Adrenal gland (tissue), 12 donors: ENCODE measurements around the gene PLEK2. TPM values are rescaled to one million over a fixed set of nuclear protein-coding genes. Genes with fewer than 3 reads are reported as not detected.

Source experiments
- DNase-seq, 7 donors: peaks; one replicate each; pipeline ENCODE4 v3.0.0-alpha.2; 2019 to 2020
- H3K27ac ChIP-seq, 5 donors: fragments of 200-600 bp; sonication (generic) in 4 of 5; 1 replicate in 3 of 5; 2 replicates in 2 of 5; pipeline versions ENCODE4 v1.5.1 to v1.8.0; 2016 to 2020; ENCODE audit warnings: mild to moderate bottlenecking in 1 of 5
- H3K27me3 ChIP-seq: fragments of 200-600 bp; 2 replicates; pipeline ENCODE4 v1.8.0; 2021
- H3K36me3 ChIP-seq, 2 donors: fragments of 200-600 bp; replicated peaks in 1 of 2; 1 replicate in 1 of 2; 2 replicates in 1 of 2; pipeline versions ENCODE4 v1.5.1 to v1.8.0; 2018 to 2022
- H3K4me1 ChIP-seq, 2 donors: fragments of 200-600 bp; replicated peaks in 1 of 2; 1 replicate in 1 of 2; 2 replicates in 1 of 2; pipeline versions ENCODE4 v1.5.1 to v1.8.0; 2018 to 2021
- H3K4me3 ChIP-seq, 4 donors: fragments of 200-600 bp; sonication (generic) in 3 of 4; one replicate each; pipeline ENCODE4 v1.5.1; 2016 to 2018
- H3K9me3 ChIP-seq, 3 donors: fragments of 200-600 bp; sonication (generic) in 1 of 3; replicated peaks in 1 of 3; 1 replicate in 2 of 3; 2 replicates in 1 of 3; pipeline versions ENCODE4 v1.5.1 to v1.8.0; 2016 to 2021
- POLR2A ChIP-seq, 2 donors: fragments of 450-650 bp; IDR thresholded peaks; one replicate each; pipeline ENCODE4 v1.6.1; 2017; ENCODE audit warnings: antibody characterized with exemption in 2 of 2, mild to moderate bottlenecking in 2 of 2, moderate library complexity in 1 of 2
- WGBS, 4 donors: extraction: QIAGEN DNeasy Blood & Tissue Kit in 2 of 4; methylation state at CpG; one replicate each; pipeline versions ENCODE4 v1.1.5 to v1.1.7; 2013 to 2017; 5-methylcytosine and 5-hydroxymethylcytosine counted together
- intact Hi-C, 2 donors: fragments of 100-400 bp; cut with DNase I; formaldehyde crosslinking; loops; one replicate each; pipeline versions ENCODE4 v1.14.1 to v1.15.0; 2022 to 2023
- polyA plus RNA-seq, 3 donors: library from polyadenylated mRNA; stranded (reverse); fragments of 200-250 nt in 2 of 3; fragments of 350-450 nt in 1 of 3; fragmentation: Illumina TruSeq in 1 of 3; extraction: RNeasy Lipid Tissue Mini Kit (QIAGEN cat#74804) in 1 of 3; gene quantifications; one replicate each; pipeline ENCODE4 v1.2.3, GENCODE V29; 2013 to 2014
- total RNA-seq, 9 donors: library from RNA; depleted of rRNA in 4 of 9; stranded (reverse); fragments of >200 nt in 4 of 9; fragments of 120-200 nt in 1 of 9; fragmentation: NEBNext Ultra II Directional in 1 of 9; extraction: Animal tissue kit (Norgen Biotek cat#: 25700) in 1 of 9; gene quantifications; one replicate each; pipeline versions ENCODE4 v1.1.0 to v1.2.4, GENCODE V29; 2013 to 2023
- TF ChIP-seq, protein P1 (sequence below), 6 experiments: fragments of 450-650 bp in 4 of 6; fragments of 200-600 bp in 2 of 6; sonication (generic) in 1 of 6; IDR thresholded peaks; 1 replicate in 5 of 6; 2 replicates in 1 of 6; pipeline versions ENCODE4 v1.5.1 to v1.8.0; 2016 to 2021; ENCODE audit warnings: antibody characterized with exemption in 6 of 6, mild to moderate bottlenecking in 2 of 6, moderate library complexity in 1 of 6
- donor health status: healthy with polysubstance abuse.
- donor health status: Bipolar disorder and iron deficiency.
- donor health status: DM: yes; HTN: yes; CAD: no.
- donor health status: DM: no; HTN: no; CAD: no.
- donor health status: DM: no; HTN: no; CAD: no.
- donor health status: DM: yes; HTN: yes; CAD: no.

Gene PLEK2
- total and polyA plus RNA-seq, 12 donors: 19.6 to 384 (median 56.1) TPM

DNA sequence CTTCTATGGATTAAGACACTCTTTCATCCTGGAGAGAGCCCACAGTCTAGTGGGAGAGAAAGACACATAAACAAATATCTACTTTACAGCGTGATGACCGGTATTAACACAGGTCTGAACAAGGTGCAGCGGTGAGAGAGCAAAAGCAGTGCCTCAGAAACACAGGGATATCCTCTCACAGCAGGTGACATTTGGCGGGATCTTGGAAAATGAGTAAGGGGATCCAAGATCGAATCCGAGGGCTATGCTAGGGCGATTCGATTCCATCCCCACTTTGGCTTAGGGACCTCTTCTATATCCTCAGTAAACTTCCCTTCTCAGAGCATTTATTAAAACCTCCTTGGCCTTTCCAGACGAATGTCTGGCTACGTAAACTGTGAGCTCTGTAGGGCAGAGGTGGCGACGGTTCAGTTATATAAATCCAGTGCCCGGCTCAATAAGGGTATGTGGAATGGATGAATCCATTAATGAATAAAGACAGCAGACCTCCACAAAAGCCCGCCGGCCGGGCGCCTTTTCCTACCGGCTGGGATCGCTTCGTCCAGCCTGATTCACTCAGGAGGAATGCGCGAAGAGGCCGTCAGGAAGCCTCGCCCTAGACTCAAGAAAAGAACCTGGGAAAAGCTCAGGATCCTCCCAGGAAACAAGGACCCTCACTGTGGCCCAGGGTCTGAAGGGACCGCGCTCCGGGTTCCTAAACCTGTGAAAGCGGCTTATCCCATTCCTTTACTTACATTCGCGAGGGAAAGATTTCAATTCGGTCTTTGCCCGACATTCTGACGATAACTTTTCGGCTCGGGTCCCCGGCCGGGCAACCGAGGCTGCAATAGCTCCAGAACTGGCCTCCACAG is 52.8 kb downstream of the PLEK2 start:
- peak in 6 of 7 donors; percentile 26 to 71 (median 37) for DNase-seq
- H3K36me3 ChIP-seq: no peaks in the 10 kb centered on the region
- H3K4me1 ChIP-seq: peaks cover 36 to 69% of the 10 kb centered on the region in 2 donors
- peak overlapping the region; percentile 69 to 96 (median 90) for H3K27ac ChIP-seq
- 1 to 2% (median 2%) methylated on average over 26 to 38 of the region's 38 CpGs for WGBS, 4 donors
- no peaks in the 10 kb centered on the region for H3K9me3 ChIP-seq
- TF ChIP-seq, protein P1, sequence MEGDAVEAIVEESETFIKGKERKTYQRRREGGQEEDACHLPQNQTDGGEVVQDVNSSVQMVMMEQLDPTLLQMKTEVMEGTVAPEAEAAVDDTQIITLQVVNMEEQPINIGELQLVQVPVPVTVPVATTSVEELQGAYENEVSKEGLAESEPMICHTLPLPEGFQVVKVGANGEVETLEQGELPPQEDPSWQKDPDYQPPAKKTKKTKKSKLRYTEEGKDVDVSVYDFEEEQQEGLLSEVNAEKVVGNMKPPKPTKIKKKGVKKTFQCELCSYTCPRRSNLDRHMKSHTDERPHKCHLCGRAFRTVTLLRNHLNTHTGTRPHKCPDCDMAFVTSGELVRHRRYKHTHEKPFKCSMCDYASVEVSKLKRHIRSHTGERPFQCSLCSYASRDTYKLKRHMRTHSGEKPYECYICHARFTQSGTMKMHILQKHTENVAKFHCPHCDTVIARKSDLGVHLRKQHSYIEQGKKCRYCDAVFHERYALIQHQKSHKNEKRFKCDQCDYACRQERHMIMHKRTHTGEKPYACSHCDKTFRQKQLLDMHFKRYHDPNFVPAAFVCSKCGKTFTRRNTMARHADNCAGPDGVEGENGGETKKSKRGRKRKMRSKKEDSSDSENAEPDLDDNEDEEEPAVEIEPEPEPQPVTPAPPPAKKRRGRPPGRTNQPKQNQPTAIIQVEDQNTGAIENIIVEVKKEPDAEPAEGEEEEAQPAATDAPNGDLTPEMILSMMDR (IDR thresholded peaks at IDR 0.05): peak in 1 of 6 experiments; percentile 4
- TF ChIP-seq POLR2A (IDR thresholded peaks at IDR 0.05): peak in 1 of 2 donors; percentile 94
- H3K4me3 ChIP-seq: peak overlapping the region in 3 of 4 donors; percentile 68 to 71 (median 68)
- intact Hi-C loops: no loop called here
- H3K27me3 ChIP-seq: no peaks in the 10 kb centered on the region

- peaks cover 36 to 59% of the 10 kb centered on the region in 2 donors for H3K4me1 ChIP-seq
- no peaks in the 10 kb centered on the region for H3K9me3 ChIP-seq
- peak overlapping the region in 1 of 4 donors; percentile 68 for H3K4me3 ChIP-seq
- H3K36me3 ChIP-seq: no peaks in the 10 kb centered on the region
- TF ChIP-seq, protein P1 (IDR thresholded peaks at IDR 0.05): no peak
- no peak for TF ChIP-seq POLR2A (IDR thresholded peaks at IDR 0.05)
- H3K27ac ChIP-seq: peak overlapping the region in 4 of 5 donors; percentile 27 to 96 (median 84)
- no peak for DNase-seq
- WGBS, 4 donors: 25 to 41% (median 30%) methylated on average over 6 to 9 of the region's 9 CpGs
- intact Hi-C loops: no loop called here
- H3K27me3 ChIP-seq: no peaks in the 10 kb centered on the region
Observed at GRCh38 chr14:67357969-67358354, 54.0 kb downstream of the PLEK2 start.

GRCh38 chr14:67357186-67357968 is 54.6 kb downstream of the PLEK2 start:
- intact Hi-C loops: no loop called here
- peak overlapping the region in 1 of 4 donors; percentile 68 for H3K4me3 ChIP-seq
- no peak for TF ChIP-seq POLR2A (IDR thresholded peaks at IDR 0.05)
- TF ChIP-seq, protein P1 (IDR thresholded peaks at IDR 0.05): no peak
- H3K27ac ChIP-seq: peak overlapping the region in 4 of 5 donors; percentile 27 to 96 (median 84)
- peaks cover 36 to 53% of the 10 kb centered on the region in 2 donors for H3K4me1 ChIP-seq
- peak in 2 of 7 donors; percentile 36 to 46 for DNase-seq
- peaks cover 0 to 4% of the 10 kb centered on the region in 2 donors for H3K36me3 ChIP-seq
- no peaks in the 10 kb centered on the region for H3K27me3 ChIP-seq
- no peaks in the 10 kb centered on the region for H3K9me3 ChIP-seq
- WGBS, 4 donors: 30 to 45% (median 35%) methylated on average over 4 of the region's 4 CpGs

- no peak overlapping the region for H3K27ac ChIP-seq
- intact Hi-C loops: no loop called here
- no peaks in the 10 kb centered on the region for H3K27me3 ChIP-seq
- no peaks in the 10 kb centered on the region for H3K9me3 ChIP-seq
- DNase-seq: no peak
- H3K36me3 ChIP-seq: peaks cover 0 to 56% of the 10 kb centered on the region in 2 donors
- no peak overlapping the region for H3K4me3 ChIP-seq
- H3K4me1 ChIP-seq: peaks cover 12 to 16% of the 10 kb centered on the region in 2 donors
- WGBS, 4 donors: 84 to 91% (median 89%) methylated on average over 5 of the region's 5 CpGs
- no peak for TF ChIP-seq POLR2A (IDR thresholded peaks at IDR 0.05)
- TF ChIP-seq, protein P1 (IDR thresholded peaks at IDR 0.05): no peak
Observed at GRCh38 chr14:67352055-67352454, 59.9 kb downstream of the PLEK2 start.
